Astrocyte (in vitro differentiated cells and primary cell): ENCODE results near the gene YKT6. TPM values are rescaled to one million over a fixed set of nuclear protein-coding genes. Genes with fewer than 3 reads are reported as not detected.
A peak's percentile ranks its signal among the peaks of the same experiment; 100 is the strongest.

Experiments
- DNase-seq: peaks from one replicate; pipeline ENCODE4 v3.0.0-alpha.2; 2010; ENCODE audit warnings: low read depth
- FAIRE-seq: peaks from 2 replicates; lab custom pipeline; 2011; peaks lifted over from hg19 to GRCh38; lab: Jason Lieb, UNC
- H2AFZ ChIP-seq: 2 replicates; pipeline ENCODE4 v1.6.0; 2012; ENCODE audit warnings: low read depth, low read length, inconsistent platforms
- H3K27ac ChIP-seq: 2 replicates; pipeline ENCODE4 v1.5.1; 2011; ENCODE audit warnings: low read depth, low read length, inconsistent platforms
- H3K27me3 ChIP-seq: 2 replicates; pipeline ENCODE4 v1.6.0; 2011; ENCODE audit warnings: low read length, inconsistent platforms; ENCODE audit not compliant: insufficient read depth
- H3K36me3 ChIP-seq: 2 replicates; pipeline ENCODE4 v1.5.1; 2011; ENCODE audit warnings: low read length, inconsistent platforms; ENCODE audit not compliant: insufficient read depth
- H3K4me1 ChIP-seq: 2 replicates; pipeline ENCODE4 v1.5.1; 2011; ENCODE audit warnings: low read length, inconsistent platforms; ENCODE audit not compliant: insufficient read depth
- H3K4me2 ChIP-seq: 2 replicates; pipeline ENCODE4 v1.6.0; 2012; ENCODE audit warnings: low read length, inconsistent platforms
- H3K4me3 ChIP-seq: 2 replicates; pipeline ENCODE4 v1.5.1; 2011; ENCODE audit warnings: low read depth, mild to moderate bottlenecking, low read length, inconsistent platforms; ENCODE audit not compliant: insufficient read depth
- H3K79me2 ChIP-seq: 2 replicates; pipeline ENCODE4 v1.6.0; 2012; ENCODE audit warnings: mild to moderate bottlenecking, low read length, inconsistent platforms; ENCODE audit not compliant: insufficient read depth
- H3K9ac ChIP-seq: 2 replicates; pipeline ENCODE4 v1.6.0; 2012; ENCODE audit warnings: mild to moderate bottlenecking, low read length, inconsistent platforms
- H3K9me3 ChIP-seq: 2 replicates; pipeline ENCODE4 v1.5.1; 2012; ENCODE audit warnings: low read depth, mild to moderate bottlenecking, low read length, inconsistent platforms; ENCODE audit not compliant: insufficient read depth
- H4K20me1 ChIP-seq: 2 replicates; pipeline ENCODE4 v1.6.0; 2012; ENCODE audit warnings: low read length, inconsistent platforms; ENCODE audit not compliant: insufficient read depth
- H3K27ac Mint-ChIP-seq: one replicate; pipeline ENCODE4 v1.8.0; 2021; ENCODE audit warnings: mild to moderate bottlenecking, mixed read lengths; ENCODE audit not compliant: unreplicated experiment
- H3K27me3 Mint-ChIP-seq: one replicate; pipeline ENCODE4 v1.8.0; 2021; ENCODE audit warnings: low read depth, mixed read lengths; ENCODE audit not compliant: unreplicated experiment
- H3K36me3 Mint-ChIP-seq: one replicate; pipeline ENCODE4 v1.8.0; 2021; ENCODE audit warnings: low read depth, mixed read lengths; ENCODE audit not compliant: unreplicated experiment
- H3K4me1 Mint-ChIP-seq: one replicate; pipeline ENCODE4 v1.8.0; 2021; ENCODE audit warnings: low read depth, mixed read lengths; ENCODE audit not compliant: unreplicated experiment
- H3K4me3 Mint-ChIP-seq: one replicate; pipeline ENCODE4 v1.8.0; 2021; ENCODE audit warnings: mild to moderate bottlenecking, moderate library complexity, mixed read lengths; ENCODE audit not compliant: unreplicated experiment
- H3K9me3 Mint-ChIP-seq: one replicate; pipeline ENCODE4 v1.8.0; 2021; ENCODE audit warnings: mild to moderate bottlenecking, mixed read lengths; ENCODE audit not compliant: unreplicated experiment
- EZH2 ChIP-seq: IDR thresholded peaks from 2 replicates; pipeline ENCODE4 v1.6.1; 2012; ENCODE audit warnings: mild to moderate bottlenecking, low read length, inconsistent platforms; ENCODE audit not compliant: insufficient read depth
- total RNA-seq: library from RNA; stranded (reverse); gene quantifications from 2 replicates; pipeline ENCODE4 v1.2.1, GENCODE V29; 2021
- TF ChIP-seq, protein P1 (sequence below): IDR thresholded peaks from 2 replicates; pipeline ENCODE4 v1.5.1; 2011; ENCODE audit warnings: low read depth, mild to moderate bottlenecking, inconsistent platforms, low read length, moderate library complexity; ENCODE audit not compliant: insufficient read depth

The YKT6 gene
- total RNA-seq, 1 donor from 2014 or later: 216 TPM

GRCh38 chr7:44157116-44158080 lies 43.4 kb upstream of the YKT6 start:
- Histone ChIP-seq H2AFZ (no peak overlapping the region), H3K9ac (no peak overlapping the region), H3K4me3 (no peak overlapping the region), H3K9me3 (no peaks in the 10 kb centered on the region), H4K20me1 (no peaks in the 10 kb centered on the region), H3K27ac (no peak overlapping the region), H3K79me2 (no peaks in the 10 kb centered on the region), H3K4me2 (no peak overlapping the region), H3K27me3 (no peaks in the 10 kb centered on the region), H3K36me3 (no peaks in the 10 kb centered on the region), H3K4me1 (no peaks in the 10 kb centered on the region)
- Mint-ChIP-seq H3K27me3 (peaks cover 31% of the 10 kb centered on the region), H3K36me3 (peaks cover 2% of the 10 kb centered on the region), H3K9me3 (no peaks in the 10 kb centered on the region), H3K27ac (no peak overlapping the region), H3K4me1 (peaks cover 4% of the 10 kb centered on the region), H3K4me3 (peak overlapping the region; percentile 69)
- FAIRE-seq (no peak), DNase-seq (no peak)
- no peak for TF ChIP-seq EZH2
- TF ChIP-seq, protein P1, sequence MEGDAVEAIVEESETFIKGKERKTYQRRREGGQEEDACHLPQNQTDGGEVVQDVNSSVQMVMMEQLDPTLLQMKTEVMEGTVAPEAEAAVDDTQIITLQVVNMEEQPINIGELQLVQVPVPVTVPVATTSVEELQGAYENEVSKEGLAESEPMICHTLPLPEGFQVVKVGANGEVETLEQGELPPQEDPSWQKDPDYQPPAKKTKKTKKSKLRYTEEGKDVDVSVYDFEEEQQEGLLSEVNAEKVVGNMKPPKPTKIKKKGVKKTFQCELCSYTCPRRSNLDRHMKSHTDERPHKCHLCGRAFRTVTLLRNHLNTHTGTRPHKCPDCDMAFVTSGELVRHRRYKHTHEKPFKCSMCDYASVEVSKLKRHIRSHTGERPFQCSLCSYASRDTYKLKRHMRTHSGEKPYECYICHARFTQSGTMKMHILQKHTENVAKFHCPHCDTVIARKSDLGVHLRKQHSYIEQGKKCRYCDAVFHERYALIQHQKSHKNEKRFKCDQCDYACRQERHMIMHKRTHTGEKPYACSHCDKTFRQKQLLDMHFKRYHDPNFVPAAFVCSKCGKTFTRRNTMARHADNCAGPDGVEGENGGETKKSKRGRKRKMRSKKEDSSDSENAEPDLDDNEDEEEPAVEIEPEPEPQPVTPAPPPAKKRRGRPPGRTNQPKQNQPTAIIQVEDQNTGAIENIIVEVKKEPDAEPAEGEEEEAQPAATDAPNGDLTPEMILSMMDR: no peak

GRCh38 chr7:44158096-44158872 lies 42.5 kb upstream of the YKT6 start:
- Histone ChIP-seq H3K79me2 (no peaks in the 10 kb centered on the region), H3K4me2 (no peak overlapping the region), H3K27me3 (no peaks in the 10 kb centered on the region), H3K4me3 (no peak overlapping the region), H3K9ac (no peak overlapping the region), H3K9me3 (no peaks in the 10 kb centered on the region), H4K20me1 (no peaks in the 10 kb centered on the region), H3K4me1 (peaks cover 4% of the 10 kb centered on the region), H3K36me3 (no peaks in the 10 kb centered on the region), H2AFZ (no peak overlapping the region), H3K27ac (no peak overlapping the region)
- H3K27me3 Mint-ChIP-seq: peaks cover 31% of the 10 kb centered on the region
- TF ChIP-seq, protein P1: no peak
- TF ChIP-seq EZH2: no peak
- FAIRE-seq (no peak), DNase-seq (no peak)
- H3K4me1 Mint-ChIP-seq: peaks cover 12% of the 10 kb centered on the region
- no peak overlapping the region for H3K27ac Mint-ChIP-seq
- peaks cover 2% of the 10 kb centered on the region for H3K36me3 Mint-ChIP-seq
- peak overlapping the region; percentile 69 for H3K4me3 Mint-ChIP-seq
- H3K9me3 Mint-ChIP-seq: no peaks in the 10 kb centered on the region
